HG03066 (cell line): ENCODE measurements around the gene ADAMTS4.
A peak's percentile ranks its signal among the peaks of the same experiment; 100 is the strongest.
"Not testable (repeated sequence)": the region's sequence is repeated elsewhere in the genome, so short reads cannot be mapped to it uniquely, and the experiment has no call there.

ENCODE experiments used
- ATAC-seq: cut with Tn5 transposase; IDR thresholded peaks from one replicate; pipeline ENCODE4 v1.9.1; 2021; ENCODE audit warnings: low read depth; ENCODE audit not compliant: unreplicated experiment

The ADAMTS4 gene

GRCh38 chr1:161198897-161199431, at the start of gene ADAMTS4:
ADAMTS4 (minus strand) TSS chr1:161199054; CDS start chr1:161198627, 427 bp downstream.
- no peak for ATAC-seq

DNA sequence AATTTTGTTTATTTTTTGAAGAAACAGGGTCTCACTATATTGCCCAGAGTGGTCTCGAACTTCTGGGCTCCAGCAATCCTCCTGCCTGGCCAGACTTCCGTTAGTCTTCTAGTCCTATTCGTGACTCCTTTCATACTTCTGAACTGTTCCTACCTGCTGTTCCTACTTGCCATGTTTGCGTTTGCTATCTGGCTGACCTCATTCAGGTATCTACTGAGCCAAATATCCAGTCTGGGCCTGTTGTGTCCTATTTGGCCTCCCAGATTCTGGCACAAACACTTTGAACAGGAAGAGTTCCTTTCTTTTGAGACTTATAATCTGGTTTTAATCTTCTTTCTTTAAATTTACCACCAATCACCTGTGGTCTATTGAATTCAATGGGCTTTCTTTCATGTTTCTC, 46.0 kb upstream of the ADAMTS4 start:
- ATAC-seq, result no peak

DNA sequence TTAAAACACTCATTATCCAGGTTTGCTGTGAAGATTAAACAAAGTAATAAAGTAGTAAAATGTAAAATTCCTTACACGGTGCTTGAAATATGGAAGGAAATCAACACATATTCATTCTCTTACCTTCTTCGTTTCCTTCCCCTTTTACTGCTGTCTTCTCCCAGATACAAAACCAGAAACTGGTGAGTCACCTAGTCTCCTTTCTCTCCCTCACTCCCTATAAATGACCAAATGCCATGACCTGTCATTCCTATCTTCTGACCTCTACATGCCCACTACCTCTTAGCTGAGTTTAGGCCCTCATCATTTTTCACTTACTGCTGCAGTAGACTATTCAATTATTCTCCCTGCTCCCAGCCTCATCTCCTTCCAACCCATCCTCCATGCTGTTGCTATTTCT, 43.5 kb upstream of the ADAMTS4 start:
- no peak for ATAC-seq

DNA sequence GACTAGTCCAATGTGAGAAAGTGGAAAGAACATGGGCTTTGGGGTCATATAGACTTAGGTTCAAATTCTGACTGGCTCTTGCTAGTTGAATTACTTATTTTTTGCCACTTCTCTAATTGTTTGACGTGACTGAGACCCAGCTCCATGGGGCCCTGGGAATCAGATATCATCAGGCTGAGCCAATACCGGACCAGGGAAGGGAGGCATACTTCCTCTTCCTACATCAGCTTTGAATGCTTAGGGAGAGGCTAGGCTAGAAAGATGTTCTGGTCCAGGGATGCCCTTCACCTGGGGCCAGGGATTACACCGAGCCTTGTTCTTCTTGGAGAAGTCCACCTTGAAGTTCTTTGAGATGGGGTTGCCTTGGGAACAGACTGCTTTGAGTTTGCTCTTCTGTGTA, 42.8 kb upstream of the ADAMTS4 start:
- no peak for ATAC-seq

- ATAC-seq, result no peak
These were observed 39.2 kb upstream of the ADAMTS4 start, which contains the start of gene NR1I3 for GRCh38 chr1:161238039-161238473. NR1I3 (minus strand) TSS chr1:161238203; CDS start chr1:161236565, 1,638 bp downstream.

- ATAC-seq, result no peak
These were observed 37.3 kb upstream of the ADAMTS4 start for GRCh38 chr1:161235957-161236775.

DNA sequence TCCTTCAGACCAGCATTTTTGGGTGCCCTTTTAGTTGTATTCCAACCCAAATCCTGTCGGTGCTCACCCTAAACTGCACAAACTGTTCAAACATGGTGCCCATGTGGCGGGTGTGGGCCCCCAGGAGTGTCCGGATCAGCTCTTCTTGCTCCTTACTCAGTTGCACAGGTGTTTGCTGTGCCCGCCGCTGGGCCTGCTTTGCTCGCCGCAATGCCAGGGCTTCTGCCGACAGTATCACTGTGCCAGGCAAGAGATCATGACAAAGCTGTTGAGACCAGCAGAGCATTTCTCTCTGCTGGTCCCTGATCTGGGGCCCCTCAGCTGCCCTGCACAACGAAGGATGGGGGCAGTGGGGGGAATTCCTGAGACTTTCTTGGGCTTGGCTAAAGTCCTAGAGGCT, 34.2 kb upstream of the ADAMTS4 start:
- no peak for ATAC-seq

DNA sequence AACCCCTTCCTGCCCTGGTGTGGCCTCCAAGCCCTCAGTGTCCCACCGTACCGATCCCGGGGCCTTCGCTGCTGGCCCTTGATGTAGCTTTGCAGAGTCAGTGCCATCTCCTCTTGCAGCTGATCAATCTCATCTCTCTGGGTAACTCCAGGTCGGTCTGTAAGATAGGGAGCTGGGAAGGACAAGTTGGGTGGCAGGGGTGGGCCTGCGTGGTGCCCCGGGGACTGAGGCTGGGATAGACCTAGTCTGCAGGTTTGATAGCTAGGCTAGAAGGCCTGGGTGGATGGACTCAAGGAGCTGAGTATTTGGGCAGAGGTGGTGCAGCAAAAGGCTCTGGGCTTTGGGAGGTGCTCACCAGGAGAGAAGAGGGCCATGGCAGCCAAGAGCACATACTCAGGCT, 31.9 kb upstream of the ADAMTS4 start:
- no peak for ATAC-seq

DNA sequence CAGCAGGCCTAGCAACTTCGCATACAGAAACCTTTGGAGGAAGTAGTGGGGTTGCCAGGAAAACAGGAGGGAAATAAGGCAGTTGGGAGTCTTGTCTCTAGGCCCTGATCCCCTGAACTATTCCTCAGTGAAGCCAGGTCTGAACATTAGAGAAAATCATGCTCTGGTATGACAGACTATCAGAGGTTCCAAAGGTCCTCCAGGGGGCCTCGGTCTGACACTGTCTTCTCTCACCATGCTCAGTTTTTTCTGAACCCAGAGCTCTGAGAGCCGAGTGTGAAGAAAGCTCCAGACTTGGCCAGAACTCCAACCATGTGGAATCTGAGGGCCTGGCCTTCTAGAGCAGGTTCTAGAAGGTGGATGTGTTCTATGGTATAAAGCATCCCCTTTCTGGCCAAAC, 31.0 kb upstream of the ADAMTS4 start:
- no peak for ATAC-seq

DNA sequence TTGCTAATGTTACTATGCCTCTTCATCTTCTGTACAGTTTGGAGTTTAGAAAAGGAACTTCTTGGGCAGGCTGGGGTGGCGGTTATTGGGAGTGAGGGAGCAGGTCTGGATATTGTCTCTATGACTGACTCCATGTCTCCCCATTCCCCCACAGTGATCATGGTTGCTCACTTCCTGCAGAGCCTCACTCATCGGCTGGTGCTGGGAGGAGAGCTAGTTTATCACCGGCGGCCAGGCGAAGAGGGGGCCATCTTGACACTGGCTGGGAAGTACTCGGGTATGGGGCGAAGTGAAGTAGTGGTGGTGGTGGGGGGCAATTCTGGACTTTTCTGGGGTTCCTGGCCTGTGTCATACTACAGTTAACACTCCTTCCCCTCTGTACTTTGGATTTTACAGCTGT, 29.2 kb upstream of the ADAMTS4 start:
- ATAC-seq, result no peak

- no peak for ATAC-seq
These were observed 28.5 kb upstream of the ADAMTS4 start for GRCh38 chr1:161227196-161227871.

GRCh38 chr1:161226759-161227158, 27.9 kb upstream of the ADAMTS4 start:
- no peak for ATAC-seq

DNA sequence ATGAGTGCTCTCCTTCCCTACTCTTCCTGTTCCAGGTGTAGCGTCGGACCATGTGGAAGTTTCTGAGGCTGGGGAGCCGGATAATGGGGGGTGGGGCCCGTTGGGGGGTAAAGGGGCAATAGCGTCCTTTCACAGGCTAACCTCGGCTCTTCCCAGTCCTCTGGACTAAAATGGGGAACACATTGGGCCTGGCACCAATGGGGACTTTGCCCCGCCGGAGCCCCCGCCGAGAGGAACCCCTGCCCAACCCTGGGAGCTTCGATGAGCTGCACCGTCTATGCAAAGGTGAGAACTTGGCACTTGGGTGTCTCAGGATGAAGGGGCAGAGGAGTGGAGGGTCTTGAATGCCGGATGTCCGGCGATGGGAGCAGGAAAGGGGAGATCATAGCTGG, 27.5 kb upstream of the ADAMTS4 start:
- ATAC-seq, result no peak

DNA sequence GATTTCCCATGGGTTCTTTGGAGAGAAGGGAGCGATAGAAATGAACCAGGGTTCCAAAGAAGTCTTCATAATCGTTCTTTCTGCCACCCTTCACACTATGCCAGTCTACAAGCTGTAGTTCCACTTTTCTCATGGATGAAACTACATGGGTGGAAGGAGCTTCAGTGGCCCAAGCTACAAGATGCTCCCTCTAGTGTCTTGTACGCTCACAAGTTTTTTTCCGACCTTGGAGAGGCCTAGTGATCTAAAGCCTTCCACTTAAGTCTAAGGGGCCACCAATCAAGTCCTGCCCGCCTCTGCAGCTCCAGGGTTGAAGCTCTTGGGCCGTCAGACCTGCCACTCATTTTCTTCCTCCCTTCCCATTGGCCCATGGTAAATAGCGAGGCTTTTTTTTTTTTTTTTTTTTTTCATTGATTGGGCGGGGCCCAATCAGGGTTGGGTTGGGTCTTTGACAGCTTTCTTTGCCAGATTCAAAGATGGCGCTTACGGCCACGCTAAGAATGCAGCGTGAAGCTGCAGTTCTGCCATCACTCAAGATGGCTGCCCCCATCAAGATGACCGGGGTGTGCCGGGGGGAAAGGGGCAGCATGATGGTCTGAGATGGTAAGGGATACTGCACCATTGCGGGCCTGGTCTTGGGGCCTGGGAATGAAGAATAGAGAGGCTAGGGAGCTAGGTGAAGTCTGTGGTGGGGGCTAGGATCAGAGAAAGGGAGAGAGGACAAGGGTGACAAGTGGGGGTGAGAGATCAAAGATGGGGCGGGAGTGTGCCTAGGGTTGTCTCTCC, 26.9 kb upstream of the ADAMTS4 start, which contains the start of gene TOMM40L:
TOMM40L (plus strand) TSS at position 527 of the 786 bp plus-strand sequence. CDS start 430 bp downstream, outside the sequence.
- ATAC-seq, result peak; percentile 94

- ATAC-seq, result no peak
These were observed 26.3 kb upstream of the ADAMTS4 start for GRCh38 chr1:161225178-161225533.

- not testable (repeated sequence) for ATAC-seq
These were observed 25.8 kb upstream of the ADAMTS4 start for GRCh38 chr1:161224695-161225087.

GRCh38 chr1:161223805-161224694, 25.2 kb upstream of the ADAMTS4 start:
- no peak for ATAC-seq

- ATAC-seq, result no peak
These were observed 23.5 kb upstream of the ADAMTS4 start for GRCh38 chr1:161222175-161223019.

- no peak for ATAC-seq
These were observed 21.1 kb upstream of the ADAMTS4 start for GRCh38 chr1:161220002-161220401.
